Activated CD8-positive, alpha-beta memory T cell treated with anti-CD3 and anti-CD28 coated beads for 36 hours (primary cell): ENCODE data around the gene RIPOR1. TPM values are rescaled to one million over a fixed set of nuclear protein-coding genes. Genes with fewer than 3 reads are reported as not detected.

Source experiments
- CTCF ChIA-PET: fragments of 350-600 bp; sonication (Branson Sonifier 250); formaldehyde crosslinking; loops from one replicate; lab custom pipeline; 2021; ENCODE audit warnings: antibody characterized with exemption; lab: Charles Lee
- POLR2A ChIA-PET: fragments of 350-600 bp; sonication (Branson Sonifier 250); formaldehyde crosslinking; loops from one replicate; lab custom pipeline; 2021; ENCODE audit warnings: antibody characterized with exemption; lab: Charles Lee
- total RNA-seq, 2 experiments: library from RNA; stranded (reverse); gene quantifications; one replicate each; pipeline ENCODE4 v1.2.3, GENCODE V29; 2021

The RIPOR1 gene
- total RNA-seq, 2 experiments from 2014 or later: 23.4 to 30.9 TPM

DNA sequence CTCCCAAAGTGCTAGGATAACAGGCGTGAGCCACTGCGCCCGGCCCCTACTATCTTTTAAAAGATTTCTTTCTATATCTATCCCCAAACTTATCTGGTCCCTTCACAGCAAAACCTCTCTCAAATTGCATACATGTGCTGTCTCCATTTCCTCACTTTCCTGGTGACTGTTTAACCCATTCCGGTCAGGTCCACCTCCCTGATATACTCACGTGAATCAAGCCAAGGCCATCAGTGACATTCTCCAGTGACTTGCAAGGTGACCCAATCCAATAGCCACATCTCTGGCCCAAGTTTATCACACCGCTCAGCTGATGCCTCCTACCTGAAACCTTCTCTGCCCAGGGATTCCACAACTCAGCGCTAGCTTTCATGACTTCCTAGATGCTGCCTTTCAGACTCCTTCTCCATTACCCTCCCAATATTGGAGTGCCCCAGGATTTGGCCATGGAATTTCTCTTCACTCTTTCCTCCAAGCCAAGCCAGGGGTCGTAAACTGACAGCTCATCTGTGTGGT is 32.3 kb downstream of the RIPOR1 start:
- CTCF ChIA-PET: interaction anchor here (0.5 to 4.3 kb wide), 8 partner anchors 9 to 85 kb away, joined by 3 to 33 read pairs (median 4); partner anchors contain the start of gene CARMIL2
- POLR2A ChIA-PET: interaction anchor here (0.5 to 3.5 kb wide), 3 partner anchors 14 to 539 kb away, joined by 3 to 19 read pairs (median 15); no protein-coding TSS in a partner anchor

DNA sequence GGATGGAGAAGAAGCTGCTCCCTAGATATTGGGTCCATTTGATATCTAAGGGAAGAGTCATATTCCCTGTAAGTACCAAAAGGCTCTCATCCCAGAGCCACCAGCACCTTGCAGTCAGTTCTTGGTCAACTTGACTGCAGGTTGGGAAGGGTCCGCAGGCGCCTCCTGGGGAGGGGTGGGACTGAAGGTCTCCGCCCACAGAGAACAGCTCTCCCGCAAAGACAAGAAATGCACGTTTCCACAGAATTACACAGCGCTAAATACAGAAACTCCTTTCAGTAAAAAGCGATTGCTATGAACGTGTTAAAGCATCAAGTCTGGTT is 32.8 kb downstream of the RIPOR1 start:
- ChIA-PET POLR2A (interaction anchor here (0.5 to 3.5 kb wide), 6 partner anchors 14 to 540 kb away, joined by 3 to 19 read pairs (median 11); partner anchors contain the start of genes ACD and CARMIL2), CTCF (interaction anchor here (0.5 to 4.3 kb wide), 14 partner anchors 10 to 98 kb away, joined by 3 to 33 read pairs (median 4); partner anchors contain the start of genes ACD, CARMIL2 and PARD6A)

GRCh38 chr16:67561824-67562525 is 33.3 kb downstream of the RIPOR1 start:
- ChIA-PET CTCF (interaction anchor here (0.5 to 4.3 kb wide), 16 partner anchors 11 to 254 kb away, joined by 3 to 33 read pairs (median 4); partner anchors contain the start of genes ACD, CARMIL2 and PARD6A), POLR2A (interaction anchor here (0.7 to 3.5 kb wide), 6 partner anchors 15 to 371 kb away, joined by 3 to 19 read pairs (median 11); partner anchors contain the start of genes ACD and CARMIL2)

DNA sequence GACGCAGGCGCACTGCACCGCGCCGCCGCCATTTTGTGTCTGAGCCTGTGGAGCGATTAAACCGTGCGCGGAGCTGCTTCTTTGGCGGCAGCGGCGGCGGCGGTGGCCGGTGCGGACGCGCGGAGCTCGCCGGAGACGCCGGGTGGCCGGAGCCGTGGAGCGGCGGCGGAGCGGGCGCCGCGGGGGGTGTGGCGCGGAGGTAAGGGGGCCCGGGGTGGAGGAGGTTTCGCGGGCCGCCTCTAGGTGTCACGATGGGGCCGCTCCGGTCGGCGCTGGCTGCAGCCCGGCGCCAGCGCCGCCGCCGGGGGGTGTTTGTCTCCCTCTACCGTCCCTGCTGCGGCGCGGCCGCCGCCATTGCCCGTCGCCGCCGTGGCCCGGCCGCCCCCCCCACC is 33.9 kb downstream of the RIPOR1 start, which contains the start of gene CTCF:
TSS of gene CTCF (plus strand) at position 1 of the 392 bp plus-strand sequence. CDS start 48,307 bp downstream, outside the sequence.
- ChIA-PET CTCF (interaction anchor here (0.7 to 4.3 kb wide), 18 partner anchors 8 to 254 kb away, joined by 3 to 33 read pairs (median 4); partner anchors contain the start of genes ACD, CARMIL2 and PARD6A), POLR2A (interaction anchor here (0.7 to 3.5 kb wide), 7 partner anchors 15 to 370 kb away, joined by 3 to 19 read pairs (median 9); partner anchors contain the start of genes ACD and CARMIL2)

DNA sequence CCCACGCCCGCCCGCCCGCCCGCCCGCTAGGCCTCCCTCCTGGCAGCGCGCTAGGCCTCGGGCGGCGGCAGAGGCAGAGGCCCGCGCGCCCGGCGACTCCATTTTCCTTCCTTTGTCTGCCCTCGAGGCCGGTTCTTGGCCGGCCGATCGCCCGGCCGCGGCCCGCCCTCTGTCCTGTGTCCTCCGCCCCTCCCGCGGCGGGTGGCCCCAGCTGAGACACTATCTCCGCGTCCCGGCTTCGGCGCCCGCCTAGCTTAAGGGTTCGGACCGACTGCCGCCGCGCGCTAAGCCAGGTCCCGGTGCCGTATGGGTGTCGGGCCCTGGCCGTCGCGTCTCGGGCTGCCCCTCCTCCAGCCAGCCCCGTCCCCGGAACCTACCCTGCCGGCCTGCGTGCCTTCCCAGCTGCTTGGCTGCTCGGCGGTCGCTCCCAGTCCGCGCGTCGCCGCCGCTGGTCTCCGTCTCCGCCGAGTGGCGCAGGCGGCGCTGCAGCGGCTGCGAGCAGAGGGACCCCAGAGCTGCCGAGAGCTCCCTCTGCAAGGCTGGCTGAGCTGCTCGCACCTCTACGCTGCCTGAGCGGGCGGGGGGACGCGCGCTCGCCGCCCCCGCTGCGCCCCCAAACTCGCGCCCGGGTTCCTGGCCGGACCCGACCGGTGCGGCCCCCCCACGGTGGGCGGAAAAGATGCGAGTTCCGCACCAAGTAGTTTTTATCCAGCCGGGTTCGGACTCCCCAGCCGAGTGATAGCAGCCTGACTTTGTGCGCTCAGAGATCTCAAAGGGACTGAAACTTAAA is 34.5 kb downstream of the RIPOR1 start:
- CTCF ChIA-PET: interaction anchor here (0.8 to 4.3 kb wide), 13 partner anchors 9 to 253 kb away, joined by 3 to 33 read pairs (median 4); partner anchors contain the start of genes ACD, C16orf86, CARMIL2 and ENKD1
- POLR2A ChIA-PET: interaction anchor here (0.7 to 3.5 kb wide), 7 partner anchors 16 to 97 kb away, joined by 3 to 19 read pairs (median 9); partner anchors contain the start of genes ACD and CARMIL2

GRCh38 chr16:67563708-67564468 is 35.3 kb downstream of the RIPOR1 start:
- ChIA-PET CTCF (interaction anchor here (0.7 to 4.3 kb wide), 11 partner anchors 13 to 102 kb away, joined by 3 to 33 read pairs (median 4); partner anchors contain the start of genes ATP6V0D1, C16orf86, CARMIL2 and ENKD1), POLR2A (interaction anchor here (1.3 to 2.9 kb wide), 2 partner anchors 81 to 95 kb away, joined by 3 to 13 read pairs; partner anchors contain the start of gene CARMIL2)

GRCh38 chr16:67565470-67566100 is 37.0 kb downstream of the RIPOR1 start:
- POLR2A ChIA-PET: interaction anchor here (0.7 kb wide), 1 partner anchor 28 kb away, joined by 10 read pairs; no protein-coding TSS in a partner anchor
- CTCF ChIA-PET: interaction anchor here (0.6 to 5.3 kb wide), 4 partner anchors 19 to 390 kb away, joined by 3 to 23 read pairs (median 4); partner anchors contain the start of gene CARMIL2

GRCh38 chr16:67571464-67571863 is 42.8 kb downstream of the RIPOR1 start:
- ChIA-PET CTCF (interaction anchor here (0.9 kb wide), 1 partner anchor 18 kb away, joined by 3 read pairs; no protein-coding TSS in a partner anchor), POLR2A (no interaction called here)

GRCh38 chr16:67571981-67572431 is 43.4 kb downstream of the RIPOR1 start:
- ChIA-PET POLR2A (interaction anchor here (0.6 kb wide), 1 partner anchor 15 kb away, joined by 5 read pairs; no protein-coding TSS in a partner anchor), CTCF (interaction anchor here (0.9 kb wide), 1 partner anchor 17 kb away, joined by 3 read pairs; no protein-coding TSS in a partner anchor)

GRCh38 chr16:67579686-67580085 is 51.1 kb downstream of the RIPOR1 start:
- CTCF ChIA-PET: interaction anchor here (1.4 to 2.2 kb wide), 3 partner anchors 10 to 66 kb away, joined by 3 to 6 read pairs (median 4); partner anchors contain the start of gene CARMIL2
- POLR2A ChIA-PET: no interaction called here

- POLR2A ChIA-PET: no interaction called here
- CTCF ChIA-PET: interaction anchor here (1.5 kb wide), 1 partner anchor 33 kb away, joined by 4 read pairs; no protein-coding TSS in a partner anchor
Observed at GRCh38 chr16:67580202-67580601, 51.6 kb downstream of the RIPOR1 start.

DNA sequence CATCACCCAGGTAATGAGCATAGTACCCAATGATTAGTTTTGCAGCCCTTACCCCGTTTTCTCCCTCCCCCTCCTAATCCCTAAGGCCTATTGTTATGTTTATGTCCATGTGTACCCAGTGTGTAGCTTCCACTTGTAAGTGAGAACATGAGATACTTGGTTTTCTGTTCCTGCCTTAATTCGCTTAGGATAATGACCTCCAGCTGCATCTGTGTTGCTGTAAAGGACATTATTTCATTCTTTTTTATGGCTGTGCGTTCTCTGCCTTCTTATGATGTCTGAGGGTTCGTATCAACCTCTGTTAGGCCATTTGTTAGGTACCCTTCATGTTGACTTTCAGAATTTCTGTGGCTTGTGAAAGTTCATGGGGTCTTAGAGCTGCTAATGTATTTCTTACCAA is 64.7 kb downstream of the RIPOR1 start:
- CTCF ChIA-PET: interaction anchor here (0.5 to 1.4 kb wide), 2 partner anchors 47 to 266 kb away, joined by 3 read pairs; no protein-coding TSS in a partner anchor
- POLR2A ChIA-PET: no interaction called here

- CTCF ChIA-PET: interaction anchor here (0.5 to 1.4 kb wide), 2 partner anchors 47 to 265 kb away, joined by 3 read pairs; no protein-coding TSS in a partner anchor
Observed at GRCh38 chr16:67593701-67594100, 65.1 kb downstream of the RIPOR1 start.

DNA sequence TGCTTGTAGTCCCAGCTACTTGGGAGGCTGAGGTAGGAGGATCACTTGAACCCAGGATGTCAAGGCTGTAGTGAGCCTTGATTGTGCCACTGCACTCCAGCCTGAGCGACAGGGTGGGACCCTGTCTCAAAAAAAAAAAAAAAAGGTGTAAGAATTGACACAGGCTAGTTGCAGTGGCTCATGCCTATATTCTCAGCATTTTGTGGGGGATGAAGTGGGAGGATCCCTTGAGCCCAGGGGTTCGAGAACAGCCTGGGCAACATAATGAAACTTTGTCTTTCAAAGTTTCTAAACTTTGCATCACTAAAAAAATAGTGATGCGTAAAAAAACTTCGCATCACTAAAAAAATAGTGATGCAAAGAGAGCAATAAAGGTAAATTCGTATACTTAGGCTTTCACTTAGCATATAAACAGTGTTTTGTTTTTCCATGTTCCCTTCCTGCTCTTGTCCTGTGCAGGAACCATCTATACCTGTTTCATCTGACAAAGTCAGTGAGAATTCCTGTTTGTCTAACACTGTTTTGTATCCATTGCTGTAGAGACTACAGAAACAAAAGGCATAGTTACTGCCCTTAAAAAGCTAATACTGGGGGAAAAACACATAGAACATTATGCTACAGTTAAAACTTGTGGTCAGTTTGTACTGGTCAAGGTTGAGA is 65.8 kb downstream of the RIPOR1 start:
- ChIA-PET POLR2A (interaction anchor here (0.7 to 1.1 kb wide), 2 partner anchors 32 to 50 kb away, joined by 3 read pairs; no protein-coding TSS in a partner anchor), CTCF (interaction anchor here (0.7 to 1.5 kb wide), 3 partner anchors 48 to 223 kb away, joined by 3 to 4 read pairs (median 3); partner anchors contain the start of gene CARMIL2)

More at GRCh38 chr16:67593701-67594100, 65.1 kb downstream of the RIPOR1 start:
- POLR2A ChIA-PET: interaction anchor here (0.7 kb wide), 1 partner anchor 50 kb away, joined by 3 read pairs; no protein-coding TSS in a partner anchor

DNA sequence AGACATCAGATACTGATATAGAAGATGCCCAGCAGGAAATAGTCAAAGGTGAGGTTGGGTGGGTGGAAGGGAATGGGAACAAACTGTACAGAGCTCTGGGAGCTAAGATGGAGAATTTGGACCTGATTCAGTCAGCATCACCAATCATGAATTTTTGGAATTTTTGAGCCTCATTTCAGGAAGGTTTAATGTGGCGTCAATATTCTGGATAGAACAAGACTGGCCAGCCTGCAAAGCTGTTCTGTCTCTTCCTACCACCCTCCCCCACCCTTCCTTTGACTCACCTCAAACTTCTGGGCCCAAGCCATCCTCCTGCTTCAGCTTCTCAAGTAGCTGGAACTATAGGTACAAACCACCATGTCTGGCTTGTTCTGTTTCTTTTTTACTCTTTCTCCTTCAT is 66.3 kb downstream of the RIPOR1 start:
- POLR2A ChIA-PET: interaction anchor here (1.1 kb wide), 1 partner anchor 32 kb away, joined by 3 read pairs; no protein-coding TSS in a partner anchor
- CTCF ChIA-PET: interaction anchor here (0.7 to 1.5 kb wide), 3 partner anchors 48 to 222 kb away, joined by 3 to 4 read pairs (median 3); partner anchors contain the start of gene CARMIL2
